COLO829 (cell line): Measurements from ENCODE around the gene TPCN1.
A peak's percentile ranks its signal among the peaks of the same experiment; 100 is the strongest.

Experiments used
- DNase-seq: peaks from one replicate; pipeline ENCODE4 v3.0.0; 2012; ENCODE audit warnings: low spot score

The TPCN1 gene

DNA sequence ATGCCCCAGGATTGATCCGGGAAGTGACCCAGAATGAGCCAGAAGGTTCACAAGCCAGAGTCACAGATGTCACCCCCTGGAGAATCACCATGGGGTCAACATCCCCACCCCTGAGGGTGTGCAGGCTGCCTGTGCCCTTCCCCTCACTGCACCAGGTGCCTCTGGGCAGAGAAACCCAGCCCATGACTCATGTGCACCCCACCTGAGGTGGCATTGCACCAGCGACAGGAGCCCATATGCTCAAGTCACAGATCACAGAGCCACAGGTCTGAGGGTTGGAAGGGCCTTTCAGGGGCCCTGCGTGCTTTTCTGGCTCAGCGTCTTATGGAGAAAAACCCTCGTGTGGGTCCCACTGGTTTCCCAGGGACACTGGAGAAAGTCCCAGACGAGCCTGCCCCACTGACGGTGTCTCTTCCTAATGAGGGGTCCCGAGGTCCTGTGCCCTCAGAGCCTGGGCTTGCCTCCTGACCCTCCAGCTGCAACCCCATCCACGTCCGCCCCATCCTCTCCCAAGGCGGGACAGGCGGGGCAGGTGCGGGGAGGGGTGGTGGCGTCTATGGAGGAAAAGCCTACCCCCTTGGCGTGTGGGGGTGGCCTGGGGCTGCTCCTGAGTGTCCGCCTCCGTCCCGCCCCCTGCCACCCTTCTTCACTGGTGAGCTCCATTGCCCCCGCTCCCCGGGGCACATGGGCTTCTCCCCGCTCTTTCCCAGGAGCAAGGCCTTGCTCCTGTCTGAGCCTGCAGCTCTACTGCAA, 66.1 kb downstream of the TPCN1 start:
- no peak for DNase-seq

- no peak for DNase-seq
Measured at GRCh38 chr12:113287899-113288282, 66.6 kb downstream of the TPCN1 start.

- DNase-seq: no peak
Measured at GRCh38 chr12:113289361-113289760, 68.1 kb downstream of the TPCN1 start.

GRCh38 chr12:113290506-113290905, 69.2 kb downstream of the TPCN1 start:
- DNase-seq: no peak

- DNase-seq: no peak
Measured at GRCh38 chr12:113291586-113291985, 70.3 kb downstream of the TPCN1 start.

- DNase-seq: no peak
Measured at GRCh38 chr12:113292091-113292490, 70.8 kb downstream of the TPCN1 start.

DNA sequence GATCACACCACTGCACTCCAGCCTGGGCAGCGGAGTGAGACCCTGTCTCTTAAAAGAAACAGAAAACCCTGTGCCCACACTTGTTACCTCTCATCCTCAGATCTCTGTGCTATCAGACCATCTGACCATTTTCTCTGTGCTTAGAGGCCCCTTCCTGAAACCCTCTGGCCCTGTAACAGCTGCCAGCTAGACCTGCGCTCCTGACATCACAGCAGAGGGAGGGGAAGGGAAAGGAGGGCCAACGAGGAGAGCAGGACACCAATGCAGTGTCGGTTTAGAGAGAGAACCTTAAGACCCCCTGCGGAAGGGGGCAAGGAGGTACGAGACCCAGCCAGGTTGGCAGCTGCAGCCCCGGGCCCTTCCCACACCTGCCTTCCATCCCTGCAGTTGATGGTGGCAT, 71.3 kb downstream of the TPCN1 start:
- DNase-seq: no peak

GRCh38 chr12:113293100-113293499, 71.8 kb downstream of the TPCN1 start:
- DNase-seq: no peak

DNA sequence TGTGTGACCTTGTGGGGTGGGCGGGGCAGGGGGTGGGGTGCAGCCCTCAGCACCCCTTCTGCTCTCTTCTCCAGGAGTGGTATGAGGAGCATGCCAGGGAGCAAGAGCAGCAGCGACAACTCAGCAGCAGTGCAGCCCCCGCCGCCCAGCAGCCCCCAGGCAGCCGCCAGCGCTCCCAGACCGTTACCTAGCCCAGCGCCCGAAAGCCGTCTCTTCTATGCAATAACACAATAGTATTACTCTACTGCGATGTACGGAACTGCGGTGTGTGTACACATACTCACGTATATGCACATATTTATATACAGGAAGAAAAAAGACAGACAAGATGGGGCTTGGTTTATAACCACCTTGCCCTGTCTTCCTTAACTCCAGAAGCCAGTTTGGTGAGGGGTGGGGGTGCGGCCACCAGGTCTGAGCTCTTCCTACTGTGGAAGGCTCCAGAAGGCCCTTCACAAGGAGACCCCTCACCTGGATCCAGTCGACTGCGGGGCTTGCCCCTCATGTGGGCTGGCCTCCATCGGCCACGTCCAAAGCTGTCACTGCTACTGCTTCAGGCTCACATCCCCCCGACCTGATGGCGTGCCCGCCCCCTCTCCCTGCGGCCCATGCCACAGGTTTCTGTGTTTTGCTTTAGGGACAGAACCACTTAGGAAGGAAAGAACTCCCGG, 74.8 kb downstream of the TPCN1 start:
- no peak for DNase-seq

GRCh38 chr12:113296557-113297213, 75.4 kb downstream of the TPCN1 start:
- no peak for DNase-seq

DNA sequence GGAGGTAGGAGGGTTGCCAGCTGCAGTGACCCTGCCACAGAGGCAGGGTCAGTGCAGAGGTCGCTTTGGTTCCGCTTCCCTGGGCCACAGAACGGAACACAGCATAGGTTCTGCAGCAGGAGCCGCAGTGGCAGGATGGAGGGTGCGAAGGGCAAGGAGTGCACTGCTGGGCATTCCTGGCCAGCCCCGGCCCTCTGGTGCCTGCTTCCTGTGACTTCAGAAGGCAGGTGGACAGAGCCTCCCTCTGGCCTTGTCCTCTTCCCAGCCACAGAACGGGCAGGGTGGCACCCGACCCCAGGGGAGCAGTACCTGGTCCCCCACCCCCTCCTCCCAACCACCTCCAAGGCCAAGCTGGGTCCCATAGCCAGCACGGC, 75.9 kb downstream of the TPCN1 start:
- DNase-seq: no peak

DNA sequence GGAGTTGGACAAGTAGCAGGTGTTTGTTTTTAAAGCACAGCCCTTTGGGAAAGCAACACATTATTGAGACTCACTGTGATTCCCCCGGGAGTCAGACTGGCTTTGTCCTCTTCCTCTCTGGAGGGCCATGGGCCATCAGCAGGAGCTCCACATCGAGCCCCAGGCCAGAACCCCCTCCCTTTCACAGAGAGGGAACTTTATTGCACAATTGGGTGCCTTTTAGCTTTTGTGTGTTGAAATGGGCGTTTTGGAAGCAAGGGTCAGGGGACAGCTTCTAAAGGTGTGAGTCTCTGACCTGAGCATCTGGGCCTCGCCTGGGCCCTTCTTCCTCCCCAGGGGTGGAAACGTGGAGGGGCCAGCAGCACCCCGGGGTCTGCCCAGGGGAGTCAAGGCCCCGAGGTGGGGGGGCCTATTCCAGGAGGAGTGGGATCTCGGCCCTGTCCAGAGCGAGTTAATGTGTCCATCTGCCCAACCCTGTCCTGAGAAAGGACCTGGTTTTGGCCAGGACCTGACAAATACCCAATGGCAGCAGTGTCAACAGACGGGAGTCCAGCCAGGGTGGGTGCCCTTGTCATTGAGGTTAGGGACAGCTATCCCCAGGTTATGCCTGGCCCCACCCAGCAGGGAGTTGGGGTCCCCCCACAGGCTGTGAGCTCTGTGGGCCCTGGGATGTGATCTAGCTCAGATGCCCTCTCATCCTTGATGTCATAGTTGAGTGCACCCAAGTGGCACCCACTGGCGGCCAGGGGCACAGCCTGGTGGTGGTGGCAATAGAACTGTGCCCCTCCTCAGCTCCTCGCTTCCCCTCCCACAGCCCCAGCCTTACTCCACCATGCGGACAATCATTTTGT, 76.6 kb downstream of the TPCN1 start:
- no peak for DNase-seq

- DNase-seq: no peak
Measured at GRCh38 chr12:113298472-113298817, 77.2 kb downstream of the TPCN1 start.

DNA sequence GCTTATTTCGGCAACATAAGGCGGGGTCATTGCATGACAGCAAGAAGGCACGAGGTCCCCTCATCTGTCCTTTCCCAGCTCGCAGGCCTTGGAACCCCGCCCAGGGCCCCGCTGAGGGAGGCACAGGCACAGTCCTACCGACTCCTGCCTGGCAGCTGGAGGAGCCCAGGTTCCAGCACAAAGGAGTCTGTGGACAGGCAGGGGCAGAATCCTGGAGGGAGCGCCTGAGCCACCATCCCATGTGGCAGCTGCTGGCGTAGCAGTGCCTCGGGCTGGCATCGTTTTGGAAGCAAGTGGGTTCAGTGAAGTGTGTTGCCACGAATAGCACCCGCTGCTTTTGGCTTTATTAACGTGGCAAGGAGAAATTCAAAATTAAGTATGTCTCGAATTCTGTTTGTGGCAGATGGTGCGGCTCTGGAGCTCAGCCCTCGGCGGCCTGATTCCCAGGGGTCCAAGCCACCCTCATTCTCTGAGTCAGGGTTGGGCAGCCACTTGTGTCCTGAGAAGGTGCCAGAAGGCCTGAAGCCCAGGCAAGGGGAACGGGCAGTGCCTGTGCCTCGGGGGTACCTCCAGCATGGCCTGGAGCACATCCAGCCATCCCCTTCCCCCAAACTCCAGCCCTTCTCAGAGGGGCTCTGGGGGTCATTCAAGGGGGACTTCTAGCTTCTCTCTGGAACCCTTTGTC, 77.7 kb downstream of the TPCN1 start:
- DNase-seq: no peak

GRCh38 chr12:113299619-113300237, 78.5 kb downstream of the TPCN1 start:
- no peak for DNase-seq

DNA sequence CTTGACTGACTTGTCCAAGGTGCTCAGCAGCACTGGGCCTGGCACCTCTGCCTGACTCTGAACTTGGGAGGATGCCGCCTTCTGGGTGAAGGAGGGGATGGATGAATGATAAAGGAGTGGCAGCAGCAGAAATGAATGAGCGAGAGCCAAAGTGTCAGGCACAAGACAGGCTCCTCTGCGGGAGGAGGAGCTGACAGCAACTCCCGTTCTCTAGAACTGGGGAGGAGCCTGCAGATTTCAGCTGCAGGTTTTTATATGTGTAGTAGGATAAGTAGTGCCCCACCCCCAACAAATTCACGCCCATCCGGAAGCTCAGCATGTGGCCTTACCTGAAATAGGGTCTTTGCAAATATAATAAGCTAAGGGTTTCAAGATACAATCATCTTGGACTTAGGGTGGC, 80.5 kb downstream of the TPCN1 start:
- no peak for DNase-seq

DNA sequence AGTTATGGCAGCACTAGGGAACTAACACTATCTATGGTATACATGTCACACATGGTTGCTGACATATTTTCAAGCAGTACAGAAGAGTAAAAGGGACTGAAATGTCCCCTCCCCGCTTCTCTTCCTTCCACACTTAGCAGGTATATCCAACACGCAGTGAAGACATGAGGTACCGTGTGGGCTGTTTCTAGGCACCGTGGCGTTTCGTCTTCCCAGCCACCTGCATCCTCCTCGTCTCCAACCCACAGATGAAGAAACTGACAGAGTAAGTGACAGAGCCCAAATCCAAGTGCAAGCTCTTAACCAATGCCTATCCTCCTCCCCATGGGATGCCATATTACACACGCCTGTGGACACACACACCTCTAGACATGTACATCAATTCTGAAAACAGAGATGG, 81.2 kb downstream of the TPCN1 start:
- DNase-seq: no peak

- peak; percentile 50 for DNase-seq
Measured at GRCh38 chr12:113302886-113303640, 81.8 kb downstream of the TPCN1 start.

DNA sequence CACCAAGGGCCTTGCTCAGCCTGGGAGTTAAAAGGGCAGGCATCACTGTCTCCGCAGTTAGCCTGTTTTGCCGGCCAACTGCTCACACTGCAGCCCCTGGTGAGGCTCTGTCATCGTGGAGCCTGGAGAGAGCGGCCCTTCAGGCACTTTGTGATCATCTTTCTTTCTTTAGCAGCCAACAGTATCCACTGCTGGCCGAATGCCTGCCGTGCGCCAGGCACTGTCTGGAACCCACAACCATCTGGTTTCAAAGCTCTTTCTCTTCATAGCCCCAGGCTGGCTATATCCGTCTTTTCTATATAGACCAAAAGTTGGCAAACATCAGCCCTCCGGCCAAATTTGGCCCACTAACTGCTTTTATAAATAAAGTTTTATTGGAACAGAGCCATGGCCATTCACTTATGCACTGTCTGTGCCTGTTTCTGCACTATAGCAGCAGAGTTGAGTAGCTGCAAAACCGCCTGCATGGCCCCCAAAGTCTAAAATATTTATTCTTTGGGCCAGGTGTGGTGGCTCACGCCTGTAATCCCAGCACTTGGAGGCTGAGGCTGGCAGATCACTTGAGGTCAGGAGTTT, 84.1 kb downstream of the TPCN1 start:
- no peak for DNase-seq

GRCh38 chr12:113306382-113306781, 85.1 kb downstream of the TPCN1 start:
- no peak for DNase-seq
